OCI-LY7 (cell line): Measurements from ENCODE around the gene CACNB1.
A peak's percentile ranks its signal among the peaks of the same experiment; 100 is the strongest.

ENCODE experiments used
- EZH2phosphoT487 ChIP-seq: fragments of 200-600 bp; sonication (generic); IDR thresholded peaks from 2 replicates; pipeline ENCODE4 v1.6.1; 2018; ENCODE audit warnings: low read depth, borderline replicate concordance, mild to moderate bottlenecking, mixed run types, antibody characterized with exemption, low read length, moderate library complexity, mixed read lengths
- TF ChIP-seq, protein P1 (sequence below): fragments of 200-600 bp; sonication (generic); conservative IDR thresholded peaks from 2 replicates; pipeline ENCODE4 v1.5.1; 2014; ENCODE audit warnings: mild to moderate bottlenecking, antibody characterized with exemption, low read length, moderate library complexity, mixed read lengths

DNA sequence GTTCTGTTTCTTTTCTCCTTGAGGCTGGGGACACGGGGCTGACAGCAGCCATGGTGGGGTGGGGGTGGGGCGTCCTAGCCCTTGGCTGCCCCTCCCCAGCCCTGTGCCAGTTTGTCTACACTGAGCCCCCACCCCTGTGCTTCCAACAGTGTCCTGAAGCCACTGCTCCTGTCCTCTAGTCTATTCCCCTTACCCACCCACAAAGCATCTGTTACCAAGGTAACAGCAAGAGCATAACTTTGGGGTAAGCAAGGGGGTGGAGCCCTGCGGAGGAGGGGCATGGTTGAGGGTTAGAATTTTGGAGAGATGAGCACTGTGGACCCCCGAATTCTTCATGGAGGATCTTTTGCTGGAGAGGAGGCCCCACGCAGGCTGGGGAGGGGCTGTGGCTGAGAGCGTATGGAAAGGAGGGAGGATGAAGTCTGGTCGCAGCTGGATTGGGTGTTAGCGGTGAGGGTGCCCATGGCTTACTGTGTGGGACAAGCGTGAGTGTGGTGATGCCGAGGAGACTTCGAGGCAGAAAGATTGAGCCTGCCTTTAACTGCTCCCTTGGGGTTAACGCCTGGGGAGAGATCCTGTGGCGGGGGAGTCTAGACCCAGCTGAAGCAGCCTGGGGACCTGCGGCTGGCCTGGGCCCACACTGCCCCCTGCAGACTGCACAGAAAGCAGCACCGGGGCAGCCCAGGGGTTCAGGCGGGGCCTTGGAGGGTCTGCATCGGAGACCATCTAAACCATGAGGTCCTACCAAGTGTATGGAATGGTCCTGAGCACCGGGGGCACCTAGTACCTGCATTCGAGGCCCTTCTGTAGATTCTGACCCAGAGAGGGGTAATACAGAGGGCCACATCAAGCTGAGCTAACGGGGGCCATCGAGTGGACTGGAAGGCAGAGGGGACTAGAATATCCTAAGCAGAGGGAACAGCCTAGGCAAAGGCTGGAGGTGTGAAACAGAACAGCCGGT is 34.4 kb upstream of the CACNB1 start:
- TF ChIP-seq, protein P1, sequence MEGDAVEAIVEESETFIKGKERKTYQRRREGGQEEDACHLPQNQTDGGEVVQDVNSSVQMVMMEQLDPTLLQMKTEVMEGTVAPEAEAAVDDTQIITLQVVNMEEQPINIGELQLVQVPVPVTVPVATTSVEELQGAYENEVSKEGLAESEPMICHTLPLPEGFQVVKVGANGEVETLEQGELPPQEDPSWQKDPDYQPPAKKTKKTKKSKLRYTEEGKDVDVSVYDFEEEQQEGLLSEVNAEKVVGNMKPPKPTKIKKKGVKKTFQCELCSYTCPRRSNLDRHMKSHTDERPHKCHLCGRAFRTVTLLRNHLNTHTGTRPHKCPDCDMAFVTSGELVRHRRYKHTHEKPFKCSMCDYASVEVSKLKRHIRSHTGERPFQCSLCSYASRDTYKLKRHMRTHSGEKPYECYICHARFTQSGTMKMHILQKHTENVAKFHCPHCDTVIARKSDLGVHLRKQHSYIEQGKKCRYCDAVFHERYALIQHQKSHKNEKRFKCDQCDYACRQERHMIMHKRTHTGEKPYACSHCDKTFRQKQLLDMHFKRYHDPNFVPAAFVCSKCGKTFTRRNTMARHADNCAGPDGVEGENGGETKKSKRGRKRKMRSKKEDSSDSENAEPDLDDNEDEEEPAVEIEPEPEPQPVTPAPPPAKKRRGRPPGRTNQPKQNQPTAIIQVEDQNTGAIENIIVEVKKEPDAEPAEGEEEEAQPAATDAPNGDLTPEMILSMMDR, result peak; percentile 94
- no peak for TF ChIP-seq EZH2phosphoT487
